ENCODE measurements around the gene FCMR.
A peak's percentile ranks its signal among the peaks of the same experiment; 100 is the strongest.
"Not testable (repeated sequence)": the region's sequence is repeated elsewhere in the genome, so short reads cannot be mapped to it uniquely, and the experiment has no call there.

Gene FCMR

DNA sequence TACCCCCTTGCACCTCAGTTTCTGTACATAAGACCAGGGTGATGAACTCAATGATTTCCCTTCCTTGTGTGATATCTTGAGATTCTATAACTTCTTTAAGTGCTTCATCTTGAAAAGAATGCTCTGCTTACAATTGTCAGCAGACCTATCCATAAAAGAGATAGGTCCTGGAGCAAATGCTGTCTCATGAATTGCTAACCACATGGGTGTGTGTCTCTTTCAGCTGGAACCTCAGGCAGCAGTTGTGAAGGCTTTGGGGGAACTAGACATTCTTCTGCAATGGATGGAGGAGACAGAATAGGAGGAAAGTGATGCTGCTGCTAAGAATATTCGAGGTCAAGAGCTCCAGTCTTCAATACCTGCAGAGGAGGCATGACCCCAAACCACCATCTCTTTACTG is 53.5 kb downstream of the FCMR start:
- DNase-seq: no peak

DNA sequence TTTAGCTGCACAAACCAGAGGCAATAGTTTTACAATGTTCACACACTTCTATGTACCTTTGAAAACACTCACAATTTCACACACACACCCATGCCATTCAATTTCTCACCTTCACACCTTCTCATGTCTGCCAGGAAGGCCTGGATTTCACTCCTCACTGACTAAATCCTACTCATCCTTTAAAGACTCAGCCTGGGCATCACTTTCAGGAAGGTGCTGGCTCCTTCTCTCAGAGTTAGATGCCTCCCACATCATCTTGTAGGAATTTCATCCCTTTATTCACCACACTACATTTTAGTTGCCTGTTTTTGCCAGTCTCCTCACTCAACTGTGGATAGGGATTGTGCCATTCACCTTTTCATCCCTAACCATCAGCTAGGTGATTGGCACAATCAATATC is 54.0 kb downstream of the FCMR start:
- no peak for DNase-seq

GRCh38 chr1:206867239-206867638 is 54.5 kb downstream of the FCMR start:
- no peak for DNase-seq

- no peak for DNase-seq
These were observed 55.7 kb downstream of the FCMR start for GRCh38 chr1:206866062-206866461.

DNA sequence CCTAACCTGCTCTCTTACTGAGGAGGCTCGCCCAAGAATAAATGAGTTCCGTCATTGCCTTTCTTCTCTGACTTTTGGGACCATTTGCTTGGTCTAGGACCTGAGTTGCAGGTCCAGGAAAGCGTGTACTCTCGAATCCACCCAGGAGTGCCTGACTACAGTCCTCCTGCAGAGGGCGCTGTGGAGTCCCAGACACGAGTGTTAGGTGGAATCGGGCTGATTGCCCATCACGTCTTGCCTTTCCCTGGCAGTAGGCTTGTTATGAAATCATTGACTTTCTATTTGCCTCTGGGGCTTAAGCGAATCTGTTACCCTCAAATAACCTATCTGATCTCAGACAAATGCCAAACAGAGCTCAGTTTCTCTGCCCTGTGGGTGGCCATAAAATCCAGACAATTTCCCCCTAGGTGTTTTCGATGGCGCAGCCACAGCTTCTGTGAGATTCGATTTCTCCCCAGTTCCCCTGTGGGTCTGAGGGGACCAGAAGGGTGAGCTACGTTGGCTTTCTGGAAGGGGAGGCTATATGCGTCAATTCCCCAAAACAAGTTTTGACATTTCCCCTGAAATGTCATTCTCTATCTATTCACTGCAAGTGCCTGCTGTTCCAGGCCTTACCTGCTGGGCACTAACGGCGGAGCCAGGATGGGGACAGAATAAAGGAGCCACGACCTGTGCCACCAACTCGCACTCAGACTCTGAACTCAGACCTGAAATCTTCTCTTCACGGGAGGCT is 56.6 kb downstream of the FCMR start, which contains the start of gene IL20:
TSS of gene IL20 (plus strand) at position 685 of the 733 bp plus-strand sequence. CDS start 230 bp downstream, outside the sequence.
- DNase-seq: peak; percentile 84

DNA sequence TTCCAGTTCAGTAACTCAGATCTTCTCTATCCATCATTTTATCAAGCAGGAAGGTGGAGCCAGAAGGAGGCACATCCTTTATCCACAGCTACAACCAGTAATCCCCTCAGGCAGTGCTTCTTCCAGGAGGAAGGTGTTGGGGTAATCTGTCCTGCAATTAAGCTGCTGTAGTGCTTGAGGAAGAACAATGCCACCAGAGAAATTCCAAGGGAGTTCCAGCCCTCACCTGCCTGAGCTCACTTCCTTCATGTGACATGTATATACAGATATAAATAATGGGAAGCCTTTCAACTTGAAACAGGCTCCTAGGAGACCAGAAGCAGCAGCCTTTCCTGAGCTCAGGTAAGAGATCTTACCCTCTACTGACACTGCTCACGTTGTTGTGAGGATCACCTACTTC is 58.5 kb downstream of the FCMR start:
- DNase-seq: no peak

DNA sequence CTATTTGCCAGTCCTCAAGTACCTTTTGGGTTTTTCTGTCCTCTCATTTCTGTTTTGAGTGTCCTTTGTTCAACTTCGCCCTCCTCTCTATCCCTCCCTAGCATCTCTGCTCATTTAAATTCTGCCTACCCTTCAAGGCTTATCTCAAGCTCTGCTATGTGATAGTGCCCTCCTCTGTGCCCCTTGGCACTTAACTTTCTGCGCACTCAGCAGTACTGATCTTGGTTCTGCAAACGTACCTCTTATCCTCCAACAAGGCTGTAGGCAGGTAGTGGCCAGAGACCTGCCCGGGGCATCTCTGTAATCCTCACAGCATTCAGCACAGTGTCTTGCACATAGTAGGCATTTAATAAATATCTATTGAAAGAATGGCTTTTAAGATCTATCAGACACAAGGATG is 61.6 kb downstream of the FCMR start:
- no peak for DNase-seq

DNA sequence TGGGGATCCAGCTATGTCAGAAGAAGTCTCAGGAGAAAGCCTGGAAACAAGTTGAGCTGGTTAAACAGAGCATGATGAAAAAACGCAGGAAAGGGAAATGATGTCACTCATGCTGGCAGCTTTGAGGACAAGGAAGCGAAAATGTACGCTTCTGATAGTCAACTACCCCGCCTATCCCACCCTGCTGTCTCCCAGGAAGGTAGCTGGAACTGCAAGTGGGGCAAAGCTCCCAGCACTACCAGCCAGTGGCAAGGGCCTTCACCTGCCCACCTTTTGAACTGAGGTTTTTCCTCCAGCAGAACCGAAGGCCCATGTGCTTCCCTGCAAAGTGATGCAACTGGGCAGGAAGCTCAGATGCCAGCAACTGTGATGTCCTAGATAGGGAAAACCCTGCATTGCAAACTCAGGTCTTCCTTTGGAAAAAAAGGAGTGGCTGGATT is 62.6 kb downstream of the FCMR start:
- no peak for DNase-seq

DNA sequence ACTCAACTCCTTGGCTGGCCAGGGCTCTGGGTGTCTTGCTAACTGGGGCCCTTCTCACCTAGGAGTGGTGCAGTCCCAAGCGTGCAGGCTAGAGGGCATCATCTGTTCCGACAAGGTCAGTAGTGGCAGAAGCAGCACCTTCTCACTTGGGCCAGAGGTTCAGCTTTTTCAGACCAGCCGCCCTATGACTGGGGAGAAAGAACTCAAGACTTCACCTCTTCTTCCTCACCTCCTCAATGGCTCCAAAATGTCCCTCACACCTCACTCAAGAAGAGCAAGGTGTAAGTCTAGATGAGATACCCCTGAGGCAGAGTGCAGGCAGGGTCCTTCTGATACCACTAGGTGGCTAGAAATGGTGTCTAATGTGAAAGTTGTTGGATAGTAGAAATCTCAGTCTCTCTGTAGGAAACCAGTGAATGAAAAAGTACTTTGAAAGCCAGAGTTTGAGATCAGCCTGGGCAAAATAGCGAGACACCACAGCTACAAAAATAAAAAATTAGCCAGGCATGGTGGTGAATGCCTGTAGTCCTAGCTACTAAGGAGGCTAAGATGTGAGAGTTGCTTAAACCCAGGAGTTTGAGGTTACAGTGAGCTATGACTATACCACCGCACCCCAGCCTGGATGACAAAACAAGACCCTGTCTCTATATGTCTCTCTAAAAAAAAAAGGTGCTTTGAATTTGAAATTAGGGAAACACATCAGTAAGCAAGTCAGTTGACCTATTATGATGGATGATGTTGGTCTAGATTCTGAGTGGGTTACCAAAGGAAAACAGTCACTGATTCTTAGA is 64.9 kb downstream of the FCMR start:
- no peak for DNase-seq

- DNase-seq: no peak
These were observed 65.9 kb downstream of the FCMR start for GRCh38 chr1:206855859-206856258.

- DNase-seq: no peak
These were observed 67.2 kb downstream of the FCMR start for GRCh38 chr1:206854401-206855129.

DNA sequence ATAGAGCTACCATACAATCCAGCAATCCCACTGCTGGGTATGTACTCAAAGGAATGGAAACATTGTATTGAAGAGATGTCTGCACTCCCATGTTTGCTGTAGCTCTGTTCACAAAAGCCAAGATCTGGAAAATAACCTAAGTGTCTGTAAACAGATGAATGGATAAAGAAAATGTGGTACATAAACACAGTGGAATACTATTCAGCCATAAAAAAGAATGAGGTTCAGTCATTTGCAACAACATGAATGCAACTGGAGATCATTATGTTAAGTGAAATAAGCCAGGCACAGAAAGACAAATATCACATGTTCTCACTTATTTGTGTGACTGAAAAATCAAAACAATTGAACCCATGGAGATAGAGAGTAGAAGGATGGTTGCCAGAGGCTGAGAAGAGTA is 68.0 kb downstream of the FCMR start:
- DNase-seq: not testable (repeated sequence)

Measured in activated CD4-positive, CD25-positive, alpha-beta regulatory T cell treated with anti-CD3 and anti-CD28 coated beads, Interleukin-2, amount 50 U/mL, for 72 hours (primary cell).